Liver (tissue), 3 donors: Measurements from ENCODE around the gene CEACAM7.

Source experiments
- CTCF ChIP-seq: fragments of 150-350 bp; IDR thresholded peaks from 2 replicates; pipeline ENCODE4 v1.5.1; 2017; ENCODE audit warnings: improper control_type of control experiment, low read depth, low read length; ENCODE audit not compliant: missing input control
- EGR1 ChIP-seq, 2 donors: IDR thresholded peaks; 2 replicates each; pipeline ENCODE4 v1.6.1; 2016 to 2018; ENCODE audit warnings: antibody characterized with exemption in 2 of 2, low read depth in 2 of 2
- FOXA1 ChIP-seq: IDR thresholded peaks from 2 replicates; pipeline ENCODE4 v1.6.1; 2016; ENCODE audit warnings: antibody characterized with exemption
- GABPA ChIP-seq, 2 donors: IDR thresholded peaks in 1 of 2; conservative IDR thresholded peaks in 1 of 2; 2 replicates each; pipeline ENCODE4 v1.6.1; 2016; ENCODE audit warnings: antibody characterized with exemption in 2 of 2, mild to moderate bottlenecking in 1 of 2, moderate library complexity in 1 of 2
- HNF4G ChIP-seq: IDR thresholded peaks from 2 replicates; pipeline ENCODE4 v1.6.1; 2016; ENCODE audit warnings: antibody characterized with exemption
- JUND ChIP-seq, 2 donors: IDR thresholded peaks; 2 replicates each; pipeline ENCODE4 v1.6.1; 2016; ENCODE audit warnings: antibody characterized with exemption in 2 of 2
- MAX ChIP-seq: IDR thresholded peaks from 2 replicates; pipeline ENCODE4 v1.6.1; 2016; ENCODE audit warnings: antibody characterized with exemption
- RAD21 ChIP-seq, 2 donors: IDR thresholded peaks; 2 replicates each; pipeline ENCODE4 v1.6.1; 2016; ENCODE audit warnings: antibody characterized with exemption in 2 of 2, mild to moderate bottlenecking in 2 of 2
- REST ChIP-seq: IDR thresholded peaks from 2 replicates; pipeline ENCODE4 v1.6.1; 2016; ENCODE audit warnings: antibody characterized with exemption, mild to moderate bottlenecking
- SP1 ChIP-seq: IDR thresholded peaks from 2 replicates; pipeline ENCODE4 v1.6.1; 2018; ENCODE audit warnings: antibody characterized with exemption, mild to moderate bottlenecking
- TAF1 ChIP-seq: conservative IDR thresholded peaks from 2 replicates; pipeline ENCODE4 v1.6.1; 2016; ENCODE audit warnings: antibody characterized with exemption, mild to moderate bottlenecking
- YY1 ChIP-seq: IDR thresholded peaks from 2 replicates; pipeline ENCODE4 v1.6.1; 2016; ENCODE audit warnings: antibody characterized with exemption, mild to moderate bottlenecking
- ZBTB33 ChIP-seq: IDR thresholded peaks from 2 replicates; pipeline ENCODE4 v1.6.1; 2016; ENCODE audit warnings: antibody characterized with exemption
- donor health status: healthy.
- donor health status: healthy.

GRCh38 chr19:41734585-41734984, 46.5 kb upstream of the CEACAM7 start:
- TF ChIP-seq EGR1 (IDR thresholded peaks at IDR 0.05; ENCODE audit: low read depth in 2 of 2) (no peak), CTCF (no peak), SP1 (no peak), YY1 (no peak), ZBTB33 (no peak), GABPA (IDR thresholded peaks at IDR 0.05 in 1 of 2, conservative IDR thresholded peaks at IDR 0.05 in 1 of 2) (no peak), RAD21 (IDR thresholded peaks at IDR 0.05) (no peak), TAF1 (no peak), JUND (IDR thresholded peaks at IDR 0.05) (no peak), REST (no peak), MAX (no peak), HNF4G (no peak), FOXA1 (no peak)
